GM12878 (cell line): ENCODE data around the gene IQCH. TPM values are rescaled to one million over a fixed set of nuclear protein-coding genes. Genes with fewer than 3 reads are reported as not detected.
A peak's percentile ranks its signal among the peaks of the same experiment; 100 is the strongest.

Experiments used
- ATAC-seq: fragments of 200-7000 bp; cut with Tn5 transposase; 3 replicates; pipeline ENCODE4 v1.9.1; 2020; ENCODE audit warnings: mild to moderate bottlenecking, moderate library complexity
- BruUV-seq: library from RNA; stranded (reverse); fragments of 400-500 nt; replicated peaks from 2 replicates; lab custom pipeline; 2021; lab: Mats Ljungman, UMichigan
- CTCF ChIA-PET: fragments of 300-600 bp; sonication (Branson Sonifier 250); formaldehyde crosslinking; extraction: SDS; loops from one replicate; lab custom pipeline; 2021; ENCODE audit warnings: inconsistent platforms; lab: Yijun Ruan, JAX
- POLR2A ChIA-PET: fragments of 350-600 bp; formaldehyde crosslinking; extraction: SDS; loops from one replicate; lab custom pipeline; 2021; ENCODE audit warnings: inconsistent platforms; lab: Charles Lee
- RAD21 ChIA-PET: fragments of 300-600 bp; sonication (Branson Sonifier 250); formaldehyde crosslinking; loops from one replicate; lab custom pipeline; 2023; ENCODE audit warnings: antibody characterized with exemption; ENCODE audit not compliant: unreplicated experiment; lab: Charles Lee
- SMC1A ChIA-PET: fragments of 300-600 bp; sonication (Branson Sonifier 250); formaldehyde crosslinking; loops from one replicate; lab custom pipeline; 2023; ENCODE audit not compliant: unreplicated experiment, uncharacterized antibody; lab: Charles Lee
- DNase-seq: peaks from one replicate; pipeline ENCODE4 v3.0.0-alpha.2; 2011; ENCODE audit warnings: low read depth, low spot score
- FAIRE-seq: peaks from 3 replicates; lab custom pipeline; 2011; peaks lifted over from hg19 to GRCh38; lab: Jason Lieb, UNC
- H2AFZ ChIP-seq: 2 replicates; pipeline ENCODE4 v1.6.0; 2011; ENCODE audit warnings: low read depth, low read length, control low read depth; ENCODE audit not compliant: control insufficient read depth
- H3K27ac ChIP-seq: 2 replicates; pipeline ENCODE4 v1.5.1; 2011; ENCODE audit warnings: control low read depth; ENCODE audit not compliant: control insufficient read depth, insufficient read depth
- H3K27me3 ChIP-seq, 2 experiments: replicated peaks in 1 of 2; 2 replicates each; pipeline versions ENCODE4 v1.6.0 to v1.6.1; 2011; ENCODE audit warnings: low read length in 1 of 2; ENCODE audit not compliant: control insufficient read depth in 2 of 2, insufficient read depth in 2 of 2
- H3K36me3 ChIP-seq, 2 experiments: 2 replicates each; pipeline ENCODE4 v1.5.1; 2011; ENCODE audit warnings: low read length in 1 of 2; ENCODE audit not compliant: control insufficient read depth in 2 of 2, insufficient read depth in 2 of 2
- H3K4me1 ChIP-seq: 2 replicates; pipeline ENCODE4 v1.6.1; 2011; ENCODE audit warnings: mild to moderate bottlenecking, low read length, moderate library complexity, mixed read lengths; ENCODE audit not compliant: control insufficient read depth, insufficient read depth
- H3K4me2 ChIP-seq: 2 replicates; pipeline ENCODE4 v1.6.0; 2011; ENCODE audit warnings: control low read depth; ENCODE audit not compliant: control insufficient read depth, insufficient read depth
- H3K4me3 ChIP-seq: fragments of 200-600 bp; sonication (generic); 2 replicates; pipeline ENCODE4 v1.5.1; 2016
- H3K79me2 ChIP-seq: 2 replicates; pipeline ENCODE4 v1.6.0; 2011; ENCODE audit warnings: low read length; ENCODE audit not compliant: control insufficient read depth, insufficient read depth
- H3K9ac ChIP-seq: 2 replicates; pipeline ENCODE4 v1.8.0; 2011; ENCODE audit warnings: low read length, control low read depth, mixed read lengths; ENCODE audit not compliant: control insufficient read depth, insufficient read depth
- H3K9me3 ChIP-seq: replicated peaks from 3 replicates; pipeline ENCODE4 v1.5.1; 2011; ENCODE audit warnings: mild to moderate bottlenecking, low read length; ENCODE audit not compliant: control insufficient read depth, insufficient read depth
- H4K20me1 ChIP-seq: 2 replicates; pipeline ENCODE4 v1.6.0; 2011; ENCODE audit not compliant: control insufficient read depth, insufficient read depth
- ATF2 ChIP-seq: IDR thresholded peaks from 2 replicates; pipeline ENCODE4 v1.6.1; 2012; ENCODE audit warnings: low read length, inconsistent platforms
- BHLHE40 ChIP-seq, 2 experiments: fragments of 450-650 bp in 1 of 2; IDR thresholded peaks; 2 replicates each; pipeline ENCODE4 v1.6.1; 2011 to 2017; ENCODE audit warnings: low read depth in 2 of 2, borderline replicate concordance in 1 of 2, improper control_type of control experiment in 1 of 2, low read length in 1 of 2, mild to moderate bottlenecking in 1 of 2
- GATAD2B ChIP-seq: fragments of 450-650 bp; conservative IDR thresholded peaks from 2 replicates; pipeline ENCODE4 v1.6.1; 2017; ENCODE audit warnings: low read depth, mild to moderate bottlenecking, moderate library complexity
- LARP7 ChIP-seq: fragments of 450-650 bp; IDR thresholded peaks from 2 replicates; pipeline ENCODE4 v1.6.1; 2017; ENCODE audit warnings: mild to moderate bottlenecking
- POU2F2 ChIP-seq: IDR thresholded peaks from 3 replicates; pipeline ENCODE4 v1.6.1; 2011; ENCODE audit warnings: low read depth, mild to moderate bottlenecking, low read length, borderline replicate concordance
- SPI1 ChIP-seq: IDR thresholded peaks from 2 replicates; pipeline ENCODE4 v1.6.1; 2011; ENCODE audit warnings: low read depth, mild to moderate bottlenecking, low read length, moderate library complexity, borderline replicate concordance; ENCODE audit not compliant: insufficient read depth
- ZBTB4 ChIP-seq: fragments of 450-650 bp; formaldehyde crosslinking; IDR thresholded peaks from 2 replicates; pipeline ENCODE4 v1.4.0; 2022; ENCODE audit warnings: mild to moderate bottlenecking, moderate library complexity
- ZNF384 ChIP-seq: IDR thresholded peaks from 2 replicates; pipeline ENCODE4 v1.6.1; 2012; ENCODE audit warnings: low read depth, mild to moderate bottlenecking, low read length, improper control_type of control experiment, borderline replicate concordance
- ZNF592 ChIP-seq: fragments of 450-650 bp; IDR thresholded peaks from 2 replicates; pipeline ENCODE4 v1.6.1; 2017; ENCODE audit warnings: mild to moderate bottlenecking, moderate library complexity
- WGBS: methylation state at CpG from one replicate; pipeline ENCODE4 v1.1.6; 2016; ENCODE audit warnings: low lambda C conversion rate; ENCODE audit not compliant: insufficient replicate concordance, insufficient coverage; ENCODE audit errors: missing lambda C conversion rate; 5-methylcytosine and 5-hydroxymethylcytosine counted together
- in situ Hi-C: fragments of 300-500 bp; cut with MboI; formaldehyde crosslinking; loops from 9 replicates; pipeline ENCODE4 v1.14.3; 2018; ENCODE audit warnings: mixed read lengths
- intact Hi-C: fragments of 100-400 bp; cut with micrococcal nuclease; formaldehyde crosslinking; loops from one replicate; pipeline ENCODE4 v1.14.2; 2022; ENCODE audit not compliant: unreplicated experiment
- polyA plus RNA-seq, 11 experiments: library from polyadenylated mRNA; depleted of rRNA in 4 of 11; unstranded in 6 of 11; stranded (reverse) in 5 of 11; fragments of >200 nt; fragmentation: Nextera tagmentation in 4 of 11; fragmentation: Illumina TruSeq in 1 of 11; extraction: Ambion mirVana in 4 of 11; extraction: Trizol in 1 of 11; gene quantifications; 1 replicate in 1 of 11; 2 replicates in 10 of 11; pipeline versions ENCODE4 v1.2.1 to v1.2.3, GENCODE V29; 2011 to 2016; ENCODE audit warnings: inconsistent platforms in 2 of 11, missing spikeins in 2 of 11, low read depth in 1 of 11
- total RNA-seq, 4 experiments: library from RNA; depleted of rRNA in 3 of 4; stranded (reverse); fragments of >200 nt in 3 of 4; fragmentation: Illumina TruSeq in 1 of 4; extraction: Trizol in 1 of 4; gene quantifications; 2 replicates each; pipeline versions ENCODE4 v1.2.1 to v1.2.3, GENCODE V29; 2013 to 2021

IQCH gene
- total and polyA plus RNA-seq, 10 of the 15 experiments (the other 5 are each of a cell fraction or from before 2014, with no cell fraction given), result 0.29 to 1.3 (median 0.99) TPM

- Histone ChIP-seq H3K9me3 (no peaks in the 10 kb centered on the region), H4K20me1 (no peaks in the 10 kb centered on the region), H3K4me1 (peaks cover 11% of the 10 kb centered on the region), H3K9ac (no peak overlapping the region), H3K27me3 (no peaks in the 10 kb centered on the region), H3K27ac (no peak overlapping the region), H3K36me3 (no peaks in the 10 kb centered on the region), H3K79me2 (no peaks in the 10 kb centered on the region), H2AFZ (no peak overlapping the region), H3K4me2 (no peak overlapping the region), H3K4me3 (no peak overlapping the region)
- POLR2A ChIA-PET, result interaction anchor here (0.5 kb wide), 1 partner anchor 1571 kb away, joined by 7 read pairs; no protein-coding TSS in a partner anchor
- SMC1A ChIA-PET, result interaction anchor here (1.0 kb wide), 1 partner anchor 348 kb away, joined by 3 read pairs; no protein-coding TSS in a partner anchor
- WGBS, result 20% methylated on average over 1 of the region's 1 CpG
- CTCF ChIA-PET, result interaction anchor here (3.7 to 9.2 kb wide), 2 partner anchors 8 to 57 kb away, joined by 14 to 69 read pairs; no protein-coding TSS in a partner anchor
- in situ Hi-C loops, result no loop called here
- no peak for DNase-seq
- no TSS peak for BruUV-seq
- RAD21 ChIA-PET, result interaction anchor here (1.1 to 1.7 kb wide), 3 partner anchors 16 to 350 kb away, joined by 3 to 7 read pairs (median 3); no protein-coding TSS in a partner anchor
- FAIRE-seq, result peak; percentile 7
- no peak for ATAC-seq
- intact Hi-C loops, result no loop called here
- TF ChIP-seq POU2F2 (no peak), SPI1 (no peak), BHLHE40 (IDR thresholded peaks at IDR 0.05; ENCODE audit: borderline replicate concordance in 1 of 2, low read depth in 2 of 2, low read length in 1 of 2) (no peak), ZBTB4 (CRISPR knock-in tag) (no peak), LARP7 (no peak), GATAD2B (no peak), ATF2 (no peak), ZNF592 (no peak), ZNF384 (no peak)
Observed at GRCh38 chr15:67296684-67297083, 42.1 kb downstream of the IQCH start.
